ENCODE data around the gene TNFRSF1B.

The TNFRSF1B gene

DNA sequence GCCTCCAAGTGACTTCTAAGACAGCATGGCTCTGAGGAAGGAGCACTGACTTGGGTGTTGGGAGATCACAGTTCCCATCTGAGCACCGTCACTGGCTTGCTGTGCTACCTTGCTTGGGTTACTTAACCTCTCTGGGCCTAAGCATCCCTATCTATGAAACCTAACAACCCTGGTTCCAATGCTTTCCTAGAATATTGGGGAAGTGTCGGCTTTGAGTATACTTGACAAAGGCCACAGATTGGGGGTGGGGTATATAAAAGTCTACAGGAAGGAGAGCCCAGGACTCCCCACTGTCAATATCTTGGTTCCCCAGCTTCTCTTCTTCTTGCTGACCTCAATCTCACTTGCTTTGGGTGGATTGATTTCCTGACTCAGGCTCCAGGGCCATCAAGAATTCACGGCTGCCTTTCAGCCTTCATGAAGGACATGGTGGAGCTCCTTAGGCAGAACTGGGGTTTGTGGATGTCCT lies 6.3 kb downstream of the TNFRSF1B start:
- TF ChIP-seq, protein P1, sequence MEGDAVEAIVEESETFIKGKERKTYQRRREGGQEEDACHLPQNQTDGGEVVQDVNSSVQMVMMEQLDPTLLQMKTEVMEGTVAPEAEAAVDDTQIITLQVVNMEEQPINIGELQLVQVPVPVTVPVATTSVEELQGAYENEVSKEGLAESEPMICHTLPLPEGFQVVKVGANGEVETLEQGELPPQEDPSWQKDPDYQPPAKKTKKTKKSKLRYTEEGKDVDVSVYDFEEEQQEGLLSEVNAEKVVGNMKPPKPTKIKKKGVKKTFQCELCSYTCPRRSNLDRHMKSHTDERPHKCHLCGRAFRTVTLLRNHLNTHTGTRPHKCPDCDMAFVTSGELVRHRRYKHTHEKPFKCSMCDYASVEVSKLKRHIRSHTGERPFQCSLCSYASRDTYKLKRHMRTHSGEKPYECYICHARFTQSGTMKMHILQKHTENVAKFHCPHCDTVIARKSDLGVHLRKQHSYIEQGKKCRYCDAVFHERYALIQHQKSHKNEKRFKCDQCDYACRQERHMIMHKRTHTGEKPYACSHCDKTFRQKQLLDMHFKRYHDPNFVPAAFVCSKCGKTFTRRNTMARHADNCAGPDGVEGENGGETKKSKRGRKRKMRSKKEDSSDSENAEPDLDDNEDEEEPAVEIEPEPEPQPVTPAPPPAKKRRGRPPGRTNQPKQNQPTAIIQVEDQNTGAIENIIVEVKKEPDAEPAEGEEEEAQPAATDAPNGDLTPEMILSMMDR (IDR thresholded peaks at IDR 0.05; ENCODE audit: low read depth, low read length): no peak
- H3K4me3 ChIP-seq (ENCODE audit: low read depth, low read length): no peak overlapping the region

DNA sequence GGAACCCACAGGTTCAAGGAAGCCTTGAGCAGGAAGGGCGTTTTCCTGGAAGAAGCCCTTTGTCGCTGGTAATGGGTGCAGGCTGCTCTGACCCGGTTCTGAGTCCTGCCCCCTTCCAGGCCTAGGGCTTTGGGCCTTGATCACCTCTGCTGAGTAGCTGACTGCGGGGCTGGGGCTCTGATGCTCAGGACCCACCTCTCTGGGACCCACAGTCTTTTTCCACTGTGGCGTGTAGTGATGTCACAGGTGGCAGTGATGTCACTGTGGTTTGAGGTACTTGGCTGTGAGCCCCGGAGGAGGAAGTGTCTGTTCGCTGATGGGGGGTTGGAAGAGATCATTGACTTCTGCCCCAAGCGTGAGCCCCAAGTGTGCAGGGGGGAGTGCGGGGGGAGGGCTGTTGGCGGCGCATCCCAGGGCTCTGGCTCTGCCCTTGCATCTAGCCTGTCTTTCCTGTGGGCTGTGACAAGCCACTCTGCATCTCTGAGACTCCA lies 6.9 kb downstream of the TNFRSF1B start:
- H3K4me3 ChIP-seq (ENCODE audit: low read depth, low read length): no peak overlapping the region
- TF ChIP-seq, protein P1 (IDR thresholded peaks at IDR 0.05; ENCODE audit: low read depth, low read length): no peak

GRCh38 chr1:12174924-12175810 lies 8.4 kb downstream of the TNFRSF1B start:
- TF ChIP-seq, protein P1 (IDR thresholded peaks at IDR 0.05; ENCODE audit: low read depth, low read length): no peak
- no peak overlapping the region for H3K4me3 ChIP-seq (ENCODE audit: low read depth, low read length)

- TF ChIP-seq, protein P1 (IDR thresholded peaks at IDR 0.05; ENCODE audit: low read depth, low read length): no peak
- no peak overlapping the region for H3K4me3 ChIP-seq (ENCODE audit: low read depth, low read length)
These were observed 9.7 kb downstream of the TNFRSF1B start for GRCh38 chr1:12176298-12177118.

- TF ChIP-seq, protein P1 (IDR thresholded peaks at IDR 0.05; ENCODE audit: low read depth, low read length): no peak
- no peak overlapping the region for H3K4me3 ChIP-seq (ENCODE audit: low read depth, low read length)
These were observed 10.6 kb downstream of the TNFRSF1B start for GRCh38 chr1:12177156-12177998.

GRCh38 chr1:12177999-12178441 lies 11.2 kb downstream of the TNFRSF1B start:
- H3K4me3 ChIP-seq (ENCODE audit: low read depth, low read length): no peak overlapping the region
- TF ChIP-seq, protein P1 (IDR thresholded peaks at IDR 0.05; ENCODE audit: low read depth, low read length): no peak
